GM18526 (cell line): Measurements from ENCODE around the gene SDR42E2.

Source experiments
- POLR2A ChIP-seq: IDR thresholded peaks from 3 replicates; pipeline ENCODE4 v1.6.1; 2011; ENCODE audit not compliant: insufficient read length; ENCODE audit errors: extremely low read depth

The SDR42E2 gene

DNA sequence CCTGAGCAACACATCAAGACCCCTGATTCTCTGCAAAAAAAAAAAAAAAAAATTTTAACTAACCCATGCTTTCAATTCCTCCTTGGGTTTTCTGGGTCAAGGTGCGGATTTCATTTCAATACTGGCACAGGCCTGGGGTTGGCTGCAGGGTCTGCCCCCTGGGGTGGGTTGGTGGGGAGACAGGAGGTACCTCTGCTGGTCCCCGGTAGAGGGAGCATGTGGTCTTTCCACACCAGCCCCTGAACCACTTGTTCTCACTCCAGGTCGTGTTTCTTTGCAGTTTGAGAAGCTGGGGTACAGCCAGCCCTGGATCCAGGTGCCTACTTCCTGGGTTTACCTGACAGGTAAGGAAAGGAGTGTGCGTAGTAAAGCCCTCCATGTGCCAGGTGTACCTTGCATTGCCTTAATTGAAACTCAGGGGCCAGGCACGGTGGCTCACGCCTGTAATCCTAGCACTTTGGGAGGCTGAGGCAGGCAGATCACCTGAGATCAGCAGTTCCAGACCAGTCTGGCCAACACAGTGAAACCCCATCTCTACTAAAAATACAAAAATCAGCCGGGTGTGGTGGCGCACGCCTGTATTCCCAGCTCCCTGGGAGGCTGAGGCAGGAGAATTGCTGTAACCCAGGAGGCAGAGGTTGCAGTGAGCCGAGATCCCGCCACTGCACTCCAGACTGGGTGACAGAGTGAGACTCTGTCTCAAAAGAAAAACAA is 21.8 kb downstream of the SDR42E2 start:
- no peak for TF ChIP-seq POLR2A

DNA sequence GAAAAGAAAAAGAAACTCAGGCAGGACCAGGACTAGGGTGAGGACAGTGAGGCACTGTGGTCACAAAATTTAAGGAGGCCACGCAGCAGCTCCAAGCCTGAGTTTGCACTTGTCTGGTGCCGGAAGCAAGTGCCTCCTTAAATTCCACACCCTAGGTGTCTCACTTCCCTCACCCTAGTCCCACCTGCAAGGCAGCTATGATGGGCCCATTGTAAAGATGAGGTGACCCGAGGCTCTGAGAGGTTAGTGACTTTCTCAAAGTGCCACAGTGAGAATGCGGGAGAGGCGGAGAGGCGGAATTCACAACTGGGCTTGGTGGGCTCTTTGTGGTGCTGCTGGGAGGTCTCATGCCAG is 22.3 kb downstream of the SDR42E2 start:
- no peak for TF ChIP-seq POLR2A

DNA sequence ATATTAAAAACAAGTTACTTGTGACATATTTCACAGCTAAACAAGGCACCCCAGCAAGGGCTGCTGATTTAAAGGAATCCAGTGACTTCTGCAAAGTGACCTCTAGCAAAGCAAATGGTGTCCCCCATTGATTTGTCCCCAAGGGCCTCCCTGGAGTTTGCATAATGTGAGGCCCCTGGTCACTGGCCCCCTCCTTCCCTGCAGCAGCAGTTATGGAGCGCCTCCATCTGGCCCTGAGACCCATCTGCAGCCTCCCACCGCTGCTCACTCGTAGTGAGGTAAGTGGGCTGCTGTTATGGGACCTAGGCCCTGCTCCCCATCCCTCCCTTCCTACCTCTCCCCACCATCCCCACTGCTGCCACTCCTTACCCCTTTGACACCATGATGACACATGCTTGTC is 24.2 kb downstream of the SDR42E2 start:
- TF ChIP-seq POLR2A: no peak

DNA sequence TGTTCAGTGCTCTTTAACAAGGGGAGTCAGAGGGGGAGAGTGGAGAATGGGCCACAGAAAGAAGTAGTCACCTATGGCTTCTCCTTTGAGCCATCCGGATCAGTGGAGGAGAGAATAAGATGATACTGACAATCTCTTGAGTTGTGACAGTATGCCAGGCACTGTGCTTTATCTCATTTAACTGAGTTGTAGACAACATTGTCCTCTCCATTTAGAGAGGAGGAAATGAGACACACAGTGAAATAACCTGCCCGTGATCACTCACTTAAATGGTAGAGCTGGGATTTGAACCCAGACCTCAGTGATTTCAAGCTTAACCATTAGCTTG is 25.9 kb downstream of the SDR42E2 start:
- no peak for TF ChIP-seq POLR2A

DNA sequence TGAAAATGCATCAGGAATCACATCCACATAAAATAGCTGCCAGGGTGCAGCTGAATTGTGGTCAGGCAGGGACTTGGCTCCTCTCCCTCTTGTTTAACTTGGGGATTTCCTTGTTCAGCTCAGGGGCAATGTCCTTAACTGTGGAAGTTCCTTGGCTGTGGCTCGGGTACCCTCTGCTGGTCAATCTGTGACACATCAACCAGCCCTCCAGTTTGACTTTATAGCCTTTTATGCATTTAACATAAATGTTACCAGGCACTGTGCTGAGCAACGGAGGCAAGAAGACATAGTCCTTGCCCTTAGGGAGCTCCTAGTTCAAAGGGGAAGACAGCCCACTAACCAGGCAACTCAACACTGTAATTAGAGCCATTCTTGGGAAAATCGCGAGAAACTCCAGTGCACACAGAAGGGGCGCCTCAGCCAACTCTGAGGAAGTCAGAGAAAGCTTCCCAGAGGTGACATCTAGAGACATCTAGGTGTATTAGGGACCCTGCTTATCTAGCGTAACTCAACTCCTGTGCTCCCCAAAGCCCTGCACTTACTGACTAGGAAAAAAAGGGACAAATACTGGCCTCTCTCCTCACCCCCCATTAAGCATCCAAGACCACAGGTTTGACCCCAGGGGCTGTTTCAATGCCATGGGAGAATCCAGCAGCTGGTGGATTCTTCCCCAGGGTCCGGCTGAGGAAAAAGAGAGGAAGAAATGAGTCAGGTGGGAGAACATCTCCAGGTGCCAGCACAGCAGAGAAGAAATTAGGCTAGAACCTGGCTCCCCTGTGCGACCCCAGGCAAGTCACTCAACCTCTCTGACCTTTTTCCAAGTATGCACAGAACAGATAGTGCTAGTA is 26.5 kb downstream of the SDR42E2 start:
- TF ChIP-seq POLR2A: no peak

DNA sequence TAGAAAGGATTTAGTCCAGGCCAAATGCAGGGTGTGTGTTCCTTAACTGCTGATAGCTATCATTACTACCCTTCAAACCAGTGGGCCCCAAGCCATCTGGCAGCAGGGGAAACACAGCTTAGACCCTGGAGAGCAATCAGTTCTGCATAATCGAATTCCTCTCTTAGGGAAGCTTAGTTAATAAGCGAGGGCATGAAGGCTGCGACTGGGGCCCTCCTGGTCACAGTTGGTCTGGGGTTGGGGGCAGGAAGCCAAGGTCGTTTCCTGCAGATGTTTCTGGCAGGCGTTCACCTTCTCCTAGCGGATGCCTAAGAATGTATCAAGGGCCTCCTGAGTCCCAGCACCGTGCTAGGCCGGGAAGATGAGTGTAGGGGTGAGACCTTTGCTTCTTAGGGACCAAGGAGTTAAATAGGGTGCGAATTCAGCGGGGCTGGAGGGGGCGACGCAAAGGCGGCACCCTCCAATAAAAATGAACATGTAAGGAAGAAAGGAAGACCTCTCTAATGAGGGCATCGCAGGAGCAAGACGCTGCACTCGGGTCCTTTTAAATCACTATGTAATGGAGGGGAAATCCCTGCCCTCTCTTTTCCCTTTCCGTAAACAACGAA is 27.3 kb downstream of the SDR42E2 start:
- TF ChIP-seq POLR2A: no peak

DNA sequence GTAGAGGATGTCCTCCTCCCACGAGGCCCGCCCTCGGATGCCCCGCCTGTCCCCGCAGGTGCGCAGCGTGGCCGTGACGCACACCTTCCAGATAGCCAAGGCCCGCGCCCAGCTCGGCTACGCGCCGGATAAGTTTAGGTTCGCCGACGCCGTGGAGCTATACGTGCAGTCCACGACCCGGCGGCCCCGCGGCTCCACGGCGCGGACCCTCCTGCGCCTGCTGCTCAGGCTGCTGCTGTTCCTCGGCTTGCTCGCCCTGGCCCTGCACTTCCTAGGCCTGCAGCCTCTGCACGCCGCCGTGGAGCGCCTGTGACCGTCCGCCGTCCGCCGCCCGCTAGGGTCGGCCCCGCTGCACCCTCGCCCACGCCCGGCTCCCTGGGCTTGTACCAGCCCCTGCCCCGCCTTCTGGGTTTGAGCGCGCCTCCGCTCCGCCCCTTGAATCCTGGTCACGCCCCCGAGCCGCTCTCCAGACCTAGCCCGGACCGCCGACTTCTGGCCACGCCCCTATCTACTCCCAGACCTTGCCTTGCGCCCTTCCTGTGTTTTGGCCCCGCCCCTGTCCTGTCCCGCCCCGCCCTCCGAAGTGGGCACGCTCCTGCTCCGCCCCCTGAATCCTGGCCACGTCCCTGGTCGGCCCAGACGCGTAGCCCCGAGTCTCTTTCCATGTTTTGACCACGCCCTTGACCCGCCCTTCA is 27.9 kb downstream of the SDR42E2 start:
- TF ChIP-seq POLR2A: peak; percentile 71

DNA sequence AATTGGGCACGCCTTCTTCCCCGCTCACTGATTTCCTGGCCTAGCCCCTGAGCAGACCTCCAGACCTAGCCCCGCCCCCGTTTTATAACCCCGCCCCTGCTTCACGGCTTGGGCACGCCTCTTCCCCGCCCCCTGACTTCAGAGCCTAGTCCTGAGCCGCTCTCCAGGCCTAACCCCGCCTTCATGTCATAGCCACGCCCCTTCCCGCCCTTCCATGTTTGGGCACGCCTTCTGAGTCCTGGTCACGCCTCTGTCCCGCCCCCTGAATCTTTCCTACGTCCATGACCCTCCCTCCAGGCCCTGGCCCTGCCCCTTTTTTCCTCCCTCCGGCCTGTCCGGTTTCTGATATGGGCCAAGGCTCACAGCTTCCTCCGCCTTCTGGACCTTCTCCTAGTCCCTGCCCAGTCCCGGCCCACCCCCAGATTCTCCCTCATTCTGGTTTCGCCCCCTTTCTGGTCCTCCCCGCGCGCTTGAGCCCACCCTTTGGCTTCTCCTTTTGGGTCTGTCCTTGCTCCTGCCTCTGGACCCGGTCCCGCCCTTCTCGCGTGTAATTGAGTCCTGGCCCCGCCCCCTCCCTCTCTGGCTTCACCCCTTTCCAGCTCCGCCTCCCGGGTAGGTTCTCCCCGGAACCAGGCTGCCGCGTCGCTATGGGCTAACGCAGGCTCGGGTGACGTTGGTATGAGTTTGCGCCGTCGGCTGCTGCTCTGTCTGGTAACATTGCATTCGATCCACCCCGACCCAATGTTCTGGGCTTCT is 28.6 kb downstream of the SDR42E2 start:
- TF ChIP-seq POLR2A: peak; percentile 66

DNA sequence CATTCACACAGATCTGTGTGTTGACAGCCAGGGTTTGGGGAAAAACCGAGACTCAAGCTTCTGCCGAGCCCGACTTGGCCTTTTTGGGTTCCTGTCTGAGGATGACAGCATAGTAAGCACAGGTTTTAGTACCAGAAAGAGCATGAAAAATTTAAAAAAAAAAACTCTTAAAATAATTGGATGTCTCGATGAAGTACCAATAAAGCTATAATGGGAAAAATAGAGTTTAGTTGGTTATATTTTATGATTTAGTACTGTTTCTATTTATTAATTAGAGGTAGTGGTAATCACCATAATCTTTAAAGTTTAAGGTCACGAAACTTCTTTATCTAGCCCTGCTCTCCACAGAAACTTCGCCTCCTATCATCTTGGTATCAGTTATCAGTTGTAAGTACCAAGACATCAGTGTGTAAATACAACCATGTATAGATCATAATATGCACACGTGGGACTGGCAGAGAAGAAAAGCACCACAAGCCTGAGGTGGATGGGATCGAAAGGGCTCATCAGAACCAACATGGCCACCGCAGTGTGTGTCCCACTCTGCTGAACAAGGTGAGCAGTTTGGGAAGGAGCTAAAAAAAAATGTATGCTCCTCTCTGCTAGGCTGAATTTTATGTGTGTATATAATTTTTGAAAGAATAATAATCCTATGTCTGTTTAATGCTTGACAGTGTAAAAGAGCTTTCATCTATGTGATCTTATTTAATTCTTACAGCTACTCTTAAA is 29.4 kb downstream of the SDR42E2 start:
- no peak for TF ChIP-seq POLR2A

DNA sequence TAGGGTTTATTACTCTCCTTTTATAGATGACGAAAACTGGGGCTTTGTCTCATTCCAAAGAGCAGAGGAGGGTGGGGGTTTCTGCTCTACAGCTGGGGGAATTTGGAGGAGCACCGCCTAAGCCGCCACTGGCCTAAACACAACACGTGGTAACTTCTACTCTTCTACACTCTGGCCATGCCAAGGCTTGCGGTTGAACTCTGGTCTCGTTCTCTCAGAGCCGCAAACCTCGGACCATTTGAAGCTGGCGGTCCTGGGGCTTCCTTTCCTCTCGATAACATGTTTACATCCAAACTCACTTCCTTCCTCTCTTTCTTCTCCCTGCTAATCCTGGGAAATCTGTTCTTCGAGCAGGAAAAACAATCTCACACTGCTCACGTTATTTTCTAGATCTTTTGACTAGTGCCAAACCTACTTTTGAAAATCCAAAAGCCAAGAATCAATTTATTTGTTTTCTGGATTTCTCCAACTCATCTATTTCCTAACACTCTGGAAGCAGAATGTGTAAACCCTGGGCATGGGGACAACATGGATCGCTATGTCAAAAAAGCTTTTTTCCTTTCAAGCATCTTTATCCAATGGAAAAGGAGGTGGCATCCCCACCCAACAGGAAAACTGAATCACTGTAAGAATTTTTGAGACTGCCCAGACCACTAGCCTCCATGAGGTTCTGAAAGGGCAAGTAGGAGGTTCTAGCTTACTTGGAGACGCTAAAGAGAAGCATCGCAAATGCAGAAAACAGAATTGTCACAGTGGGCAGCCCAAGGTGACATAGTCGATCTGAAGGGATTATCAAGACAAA is 30.2 kb downstream of the SDR42E2 start:
- TF ChIP-seq POLR2A: no peak

DNA sequence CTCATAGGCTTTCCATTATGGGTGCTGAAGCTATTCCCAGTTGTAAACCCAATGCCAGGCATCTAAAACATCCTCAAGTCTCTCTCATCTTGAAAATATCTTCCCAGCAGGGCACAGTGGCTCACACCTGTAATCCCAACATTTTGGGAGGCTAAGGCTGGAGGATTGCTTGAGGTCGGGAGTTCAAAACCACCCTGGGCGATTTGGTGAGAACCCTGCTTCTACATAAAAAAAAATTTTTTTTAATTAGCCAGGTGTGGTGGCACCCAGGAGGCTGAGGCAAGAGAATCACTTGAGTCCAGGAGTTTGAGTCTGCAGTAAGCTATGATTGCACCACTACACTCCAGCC is 30.7 kb downstream of the SDR42E2 start:
- TF ChIP-seq POLR2A: no peak

DNA sequence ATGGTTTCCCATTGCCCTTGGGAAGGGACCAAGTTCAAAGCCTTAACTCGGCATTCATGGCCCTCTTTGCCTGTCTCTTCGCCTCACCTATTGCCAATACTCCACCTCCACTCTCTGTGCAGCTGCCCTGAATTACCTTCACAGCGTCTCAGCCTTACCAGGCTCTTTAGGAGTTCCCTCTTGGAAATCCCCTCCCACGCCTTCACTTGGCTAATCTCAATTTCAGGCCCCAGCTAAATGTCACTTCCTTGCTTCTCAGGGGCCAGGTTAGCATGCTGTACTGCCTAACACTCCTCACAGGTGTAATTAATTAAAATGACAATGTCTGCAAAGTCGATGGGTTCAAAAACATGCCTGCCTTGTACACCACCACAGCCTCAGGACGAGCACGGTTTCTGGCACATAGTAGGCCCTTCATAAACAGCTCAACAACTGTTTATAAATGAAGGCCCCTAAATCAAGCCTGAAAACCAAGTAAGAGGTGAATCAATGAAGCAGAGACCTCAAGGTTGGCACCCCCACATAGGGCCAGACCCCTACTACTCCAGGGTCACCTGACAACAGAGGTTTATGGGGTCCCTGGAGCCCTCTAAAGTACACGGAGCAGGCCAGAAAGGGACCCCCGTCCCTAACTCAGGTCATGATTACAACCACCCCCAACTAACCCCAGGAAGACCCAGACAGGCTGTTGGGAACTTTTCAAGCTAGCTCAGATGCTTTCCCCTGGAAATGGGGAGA is 32.6 kb downstream of the SDR42E2 start:
- no peak for TF ChIP-seq POLR2A

DNA sequence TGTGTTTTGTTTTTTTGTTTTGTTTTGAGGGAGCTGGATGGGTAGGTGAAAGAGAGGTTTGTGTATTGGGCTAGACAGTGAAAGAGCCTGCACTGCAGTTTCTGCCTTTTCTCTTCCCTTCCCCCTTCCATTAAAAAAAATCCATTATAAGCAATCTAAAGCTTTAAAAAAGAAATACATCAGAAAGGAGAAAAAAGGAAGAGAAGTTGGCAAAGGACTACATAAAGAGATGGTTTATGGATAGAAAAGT is 33.1 kb downstream of the SDR42E2 start:
- no peak for TF ChIP-seq POLR2A
